ENCODE data around the gene GNAL.

Gene GNAL

GRCh38 chr18:11882636-11883035 is 193.6 kb downstream of the GNAL start:
- H3K27ac ChIP-seq (ENCODE audit: low read length) = no peak overlapping the region

GRCh38 chr18:11883153-11883552 is 194.1 kb downstream of the GNAL start:
- H3K4me2 ChIP-seq (ENCODE audit: insufficient read depth, low read length) = no peak overlapping the region
- H3K9ac ChIP-seq (ENCODE audit: low read depth, low read length) = no peak overlapping the region
- H3K27me3 ChIP-seq (ENCODE audit: insufficient read depth, low read length, poor library complexity) = no peaks in the 10 kb centered on the region
- H3K4me3 ChIP-seq (ENCODE audit: low read depth in 1 of 2, low read length in 2 of 2) = no peak overlapping the region
- H4K20me1 ChIP-seq (ENCODE audit: insufficient read depth, low read length) = no peaks in the 10 kb centered on the region
- H3K79me2 ChIP-seq (ENCODE audit: insufficient read depth, low read length) = no peaks in the 10 kb centered on the region
- H3K4me1 ChIP-seq (ENCODE audit: insufficient read depth, low read length) = no peaks in the 10 kb centered on the region
- peaks cover 38% of the 10 kb centered on the region for H3K36me3 ChIP-seq (ENCODE audit: insufficient read depth, low read length)
- no peak for DNase-seq
- ATAC-seq (ENCODE audit: insufficient read depth, low read depth) = no peak
- H2AFZ ChIP-seq (ENCODE audit: low read depth, low read length) = no peak overlapping the region
- no peak overlapping the region for H3K27ac ChIP-seq (ENCODE audit: low read length)
- TF ChIP-seq EZH2 (IDR thresholded peaks at IDR 0.05; ENCODE audit: borderline replicate concordance, low read depth, low read length, severe bottlenecking) (no peak), CTCF (IDR thresholded peaks at IDR 0.05; ENCODE audit: borderline replicate concordance, extremely low read depth, low read length, poor library complexity, severe bottlenecking) (no peak)
- H3K9me3 ChIP-seq (ENCODE audit: insufficient read depth, low read length, severe bottlenecking) = no peaks in the 10 kb centered on the region

More at GRCh38 chr18:11882636-11883035, 193.6 kb downstream of the GNAL start:
- DNase-seq = no peak
- ATAC-seq (ENCODE audit: insufficient read depth, low read depth) = no peak
- Histone ChIP-seq H3K4me1 (ENCODE audit: insufficient read depth, low read length) (no peaks in the 10 kb centered on the region), H3K4me2 (ENCODE audit: insufficient read depth, low read length) (no peak overlapping the region), H3K27me3 (ENCODE audit: insufficient read depth, low read length, poor library complexity) (no peaks in the 10 kb centered on the region), H3K79me2 (ENCODE audit: insufficient read depth, low read length) (no peaks in the 10 kb centered on the region), H4K20me1 (ENCODE audit: insufficient read depth, low read length) (no peaks in the 10 kb centered on the region), H2AFZ (ENCODE audit: low read depth, low read length) (no peak overlapping the region), H3K4me3 (ENCODE audit: low read depth in 1 of 2, low read length in 2 of 2) (no peak overlapping the region), H3K9ac (ENCODE audit: low read depth, low read length) (no peak overlapping the region), H3K36me3 (ENCODE audit: insufficient read depth, low read length) (peaks cover 36% of the 10 kb centered on the region), H3K9me3 (ENCODE audit: insufficient read depth, low read length, severe bottlenecking) (no peaks in the 10 kb centered on the region)
- TF ChIP-seq EZH2 (IDR thresholded peaks at IDR 0.05; ENCODE audit: borderline replicate concordance, low read depth, low read length, severe bottlenecking) = no peak
- no peak for TF ChIP-seq CTCF (IDR thresholded peaks at IDR 0.05; ENCODE audit: borderline replicate concordance, extremely low read depth, low read length, poor library complexity, severe bottlenecking)

- H3K4me1 ChIP-seq (ENCODE audit: insufficient read depth, low read length) = no peaks in the 10 kb centered on the region
- H3K9ac ChIP-seq (ENCODE audit: low read depth, low read length) = no peak overlapping the region
- H3K27ac ChIP-seq (ENCODE audit: low read length) = no peak overlapping the region
- no peaks in the 10 kb centered on the region for H3K79me2 ChIP-seq (ENCODE audit: insufficient read depth, low read length)
- ATAC-seq (ENCODE audit: insufficient read depth, low read depth) (no peak), DNase-seq (no peak)
- H2AFZ ChIP-seq (ENCODE audit: low read depth, low read length) = no peak overlapping the region
- H3K4me2 ChIP-seq (ENCODE audit: insufficient read depth, low read length) = no peak overlapping the region
- no peaks in the 10 kb centered on the region for H3K9me3 ChIP-seq (ENCODE audit: insufficient read depth, low read length, severe bottlenecking)
- no peaks in the 10 kb centered on the region for H4K20me1 ChIP-seq (ENCODE audit: insufficient read depth, low read length)
- TF ChIP-seq EZH2 (IDR thresholded peaks at IDR 0.05; ENCODE audit: borderline replicate concordance, low read depth, low read length, severe bottlenecking) (no peak), CTCF (IDR thresholded peaks at IDR 0.05; ENCODE audit: borderline replicate concordance, extremely low read depth, low read length, poor library complexity, severe bottlenecking) (no peak)
- no peaks in the 10 kb centered on the region for H3K27me3 ChIP-seq (ENCODE audit: insufficient read depth, low read length, poor library complexity)
- H3K4me3 ChIP-seq (ENCODE audit: low read depth in 1 of 2, low read length in 2 of 2) = no peak overlapping the region
- peaks cover 51% of the 10 kb centered on the region for H3K36me3 ChIP-seq (ENCODE audit: insufficient read depth, low read length)
Measured at GRCh38 chr18:11884396-11885030, 195.4 kb downstream of the GNAL start.

Measured in DND-41 (cell line).